GM12878 (cell line): ENCODE measurements around the gene PRR9. TPM values are rescaled to one million over a fixed set of nuclear protein-coding genes. Genes with fewer than 3 reads are reported as not detected.

ENCODE experiments used
- ATAC-seq: fragments of 200-7000 bp; cut with Tn5 transposase; 3 replicates; pipeline ENCODE4 v1.9.1; 2020; ENCODE audit warnings: mild to moderate bottlenecking, moderate library complexity
- BruUV-seq: library from RNA; stranded (reverse); fragments of 400-500 nt; replicated peaks from 2 replicates; lab custom pipeline; 2021; lab: Mats Ljungman, UMichigan
- CTCF ChIA-PET: fragments of 300-600 bp; sonication (Branson Sonifier 250); formaldehyde crosslinking; extraction: SDS; loops from one replicate; lab custom pipeline; 2021; ENCODE audit warnings: inconsistent platforms; lab: Yijun Ruan, JAX
- POLR2A ChIA-PET: fragments of 350-600 bp; formaldehyde crosslinking; extraction: SDS; loops from one replicate; lab custom pipeline; 2021; ENCODE audit warnings: inconsistent platforms; lab: Charles Lee
- RAD21 ChIA-PET: fragments of 300-600 bp; sonication (Branson Sonifier 250); formaldehyde crosslinking; loops from one replicate; lab custom pipeline; 2023; ENCODE audit warnings: antibody characterized with exemption; ENCODE audit not compliant: unreplicated experiment; lab: Charles Lee
- SMC1A ChIA-PET: fragments of 300-600 bp; sonication (Branson Sonifier 250); formaldehyde crosslinking; loops from one replicate; lab custom pipeline; 2023; ENCODE audit not compliant: unreplicated experiment, uncharacterized antibody; lab: Charles Lee
- DNase-seq: peaks from one replicate; pipeline ENCODE4 v3.0.0-alpha.2; 2011; ENCODE audit warnings: low read depth, low spot score
- FAIRE-seq: peaks from 3 replicates; lab custom pipeline; 2011; peaks lifted over from hg19 to GRCh38; lab: Jason Lieb, UNC
- H2AFZ ChIP-seq: 2 replicates; pipeline ENCODE4 v1.6.0; 2011; ENCODE audit warnings: low read depth, low read length, control low read depth; ENCODE audit not compliant: control insufficient read depth
- H3K27ac ChIP-seq: 2 replicates; pipeline ENCODE4 v1.5.1; 2011; ENCODE audit warnings: control low read depth; ENCODE audit not compliant: control insufficient read depth, insufficient read depth
- H3K27me3 ChIP-seq, 2 experiments: replicated peaks in 1 of 2; 2 replicates each; pipeline versions ENCODE4 v1.6.0 to v1.6.1; 2011; ENCODE audit warnings: low read length in 1 of 2; ENCODE audit not compliant: control insufficient read depth in 2 of 2, insufficient read depth in 2 of 2
- H3K36me3 ChIP-seq, 2 experiments: 2 replicates each; pipeline ENCODE4 v1.5.1; 2011; ENCODE audit warnings: low read length in 1 of 2; ENCODE audit not compliant: control insufficient read depth in 2 of 2, insufficient read depth in 2 of 2
- H3K4me1 ChIP-seq: 2 replicates; pipeline ENCODE4 v1.6.1; 2011; ENCODE audit warnings: mild to moderate bottlenecking, low read length, moderate library complexity, mixed read lengths; ENCODE audit not compliant: control insufficient read depth, insufficient read depth
- H3K4me2 ChIP-seq: 2 replicates; pipeline ENCODE4 v1.6.0; 2011; ENCODE audit warnings: control low read depth; ENCODE audit not compliant: control insufficient read depth, insufficient read depth
- H3K4me3 ChIP-seq: fragments of 200-600 bp; sonication (generic); 2 replicates; pipeline ENCODE4 v1.5.1; 2016
- H3K79me2 ChIP-seq: 2 replicates; pipeline ENCODE4 v1.6.0; 2011; ENCODE audit warnings: low read length; ENCODE audit not compliant: control insufficient read depth, insufficient read depth
- H3K9ac ChIP-seq: 2 replicates; pipeline ENCODE4 v1.8.0; 2011; ENCODE audit warnings: low read length, control low read depth, mixed read lengths; ENCODE audit not compliant: control insufficient read depth, insufficient read depth
- H3K9me3 ChIP-seq: replicated peaks from 3 replicates; pipeline ENCODE4 v1.5.1; 2011; ENCODE audit warnings: mild to moderate bottlenecking, low read length; ENCODE audit not compliant: control insufficient read depth, insufficient read depth
- H4K20me1 ChIP-seq: 2 replicates; pipeline ENCODE4 v1.6.0; 2011; ENCODE audit not compliant: control insufficient read depth, insufficient read depth
- CBX3 ChIP-seq: fragments of 200-600 bp; sonication (generic); IDR thresholded peaks from 2 replicates; pipeline ENCODE4 v1.6.1; 2016; ENCODE audit warnings: low read depth, borderline replicate concordance
- EED ChIP-seq: sonication (generic); IDR thresholded peaks from 2 replicates; pipeline ENCODE4 v1.6.1; 2016; ENCODE audit warnings: antibody characterized with exemption, low read depth
- ETV6 ChIP-seq, 2 experiments: fragments of 450-650 bp in 1 of 2; IDR thresholded peaks in 1 of 2; conservative IDR thresholded peaks in 1 of 2; 2 replicates each; pipeline ENCODE4 v1.6.1; 2014; ENCODE audit warnings: antibody characterized with exemption in 1 of 2, borderline replicate concordance in 1 of 2, low read depth in 1 of 2, mild to moderate bottlenecking in 1 of 2, moderate library complexity in 1 of 2
- EZH2 ChIP-seq: IDR thresholded peaks from 2 replicates; pipeline ENCODE4 v1.6.1; 2012; ENCODE audit warnings: low read depth, mild to moderate bottlenecking, control low read depth, inconsistent platforms, low read length, borderline replicate concordance; ENCODE audit not compliant: control insufficient read depth
- HDAC2 ChIP-seq: fragments of 200-600 bp; sonication (generic); IDR thresholded peaks from 2 replicates; pipeline ENCODE4 v1.6.1; 2017
- IRF4 ChIP-seq: IDR thresholded peaks from 2 replicates; pipeline ENCODE4 v1.6.1; 2011; ENCODE audit warnings: low read depth, low read length
- KDM1A ChIP-seq: fragments of 200-600 bp; sonication (generic); IDR thresholded peaks from 2 replicates; pipeline ENCODE4 v1.6.1; 2016; ENCODE audit warnings: borderline replicate concordance
- KLF5 ChIP-seq: fragments of 450-650 bp; IDR thresholded peaks from 2 replicates; pipeline ENCODE4 v1.6.1; 2014; ENCODE audit warnings: mild to moderate bottlenecking; ENCODE audit not compliant: partially characterized antibody
- NFYA ChIP-seq: IDR thresholded peaks from 2 replicates; pipeline ENCODE4 v1.6.1; 2011; ENCODE audit warnings: low read depth, mild to moderate bottlenecking, low read length, improper control_type of control experiment, borderline replicate concordance
- RAD21 ChIP-seq: IDR thresholded peaks from 2 replicates; pipeline ENCODE4 v1.6.1; 2011; ENCODE audit warnings: mild to moderate bottlenecking, low read depth, low read length, moderate library complexity; ENCODE audit not compliant: insufficient read depth
- RELA ChIP-seq: fragments of 450-650 bp; IDR thresholded peaks from 2 replicates; pipeline ENCODE4 v1.8.0; 2014; ENCODE audit warnings: borderline replicate concordance; ENCODE audit not compliant: partially characterized antibody
- SIX5 ChIP-seq: IDR thresholded peaks from 2 replicates; pipeline ENCODE4 v1.6.1; 2011; ENCODE audit warnings: mild to moderate bottlenecking, low read depth, low read length, moderate library complexity; ENCODE audit not compliant: severe bottlenecking
- SMC3 ChIP-seq: IDR thresholded peaks from 2 replicates; pipeline ENCODE4 v1.6.1; 2011; ENCODE audit warnings: low read length, improper control_type of control experiment, borderline replicate concordance
- whole genome bisulfite sequencing: methylation state at CpG from one replicate; pipeline ENCODE4 v1.1.6; 2016; ENCODE audit warnings: low lambda C conversion rate; ENCODE audit not compliant: insufficient replicate concordance, insufficient coverage; ENCODE audit errors: missing lambda C conversion rate; 5-methylcytosine and 5-hydroxymethylcytosine counted together
- in situ Hi-C: fragments of 300-500 bp; cut with MboI; formaldehyde crosslinking; loops from 9 replicates; pipeline ENCODE4 v1.14.3; 2018; ENCODE audit warnings: mixed read lengths
- intact Hi-C: fragments of 100-400 bp; cut with micrococcal nuclease; formaldehyde crosslinking; loops from one replicate; pipeline ENCODE4 v1.14.2; 2022; ENCODE audit not compliant: unreplicated experiment
- polyA plus RNA-seq, 11 experiments: library from polyadenylated mRNA; depleted of rRNA in 4 of 11; unstranded in 6 of 11; stranded (reverse) in 5 of 11; fragments of >200 nt; fragmentation: Nextera tagmentation in 4 of 11; fragmentation: Illumina TruSeq in 1 of 11; extraction: Ambion mirVana in 4 of 11; extraction: Trizol in 1 of 11; gene quantifications; 1 replicate in 1 of 11; 2 replicates in 10 of 11; pipeline versions ENCODE4 v1.2.1 to v1.2.3, GENCODE V29; 2011 to 2016; ENCODE audit warnings: inconsistent platforms in 2 of 11, missing spikeins in 2 of 11, low read depth in 1 of 11
- total RNA-seq, 4 experiments: library from RNA; depleted of rRNA in 3 of 4; stranded (reverse); fragments of >200 nt in 3 of 4; fragmentation: Illumina TruSeq in 1 of 4; extraction: Trizol in 1 of 4; gene quantifications; 2 replicates each; pipeline versions ENCODE4 v1.2.1 to v1.2.3, GENCODE V29; 2013 to 2021
- TF ChIP-seq, protein P1 (sequence below): IDR thresholded peaks from 2 replicates; pipeline ENCODE4 v1.6.1; 2012; ENCODE audit warnings: low read depth, low read length, improper control_type of control experiment
- TF ChIP-seq, protein P2 (sequence below): fragments of 150-350 bp; IDR thresholded peaks from 2 replicates; pipeline ENCODE4 v1.6.1; 2014; ENCODE audit warnings: mild to moderate bottlenecking, low read depth, low read length
- TF ChIP-seq, protein P3 (sequence below), 3 experiments: IDR thresholded peaks in 2 of 3; conservative IDR thresholded peaks in 1 of 3; 2 replicates each; pipeline ENCODE4 v1.5.1; 2011; ENCODE audit warnings: low read depth in 3 of 3, low read length in 3 of 3, mild to moderate bottlenecking in 3 of 3, control low read depth in 2 of 3, moderate library complexity in 2 of 3, inconsistent platforms in 1 of 3, mixed read lengths in 1 of 3; ENCODE audit not compliant: control insufficient read depth in 2 of 3, insufficient read depth in 1 of 3; ENCODE audit errors: extremely low read depth in 1 of 3
- TF ChIP-seq, protein P4 (sequence below): fragments of 450-650 bp; IDR thresholded peaks from 2 replicates; pipeline ENCODE4 v1.6.1; 2017; ENCODE audit warnings: low read depth, mild to moderate bottlenecking, moderate library complexity
- TF ChIP-seq, protein P5 (sequence below): IDR thresholded peaks from 2 replicates; pipeline ENCODE4 v1.6.1; 2011; ENCODE audit warnings: low read depth, mild to moderate bottlenecking, low read length, moderate library complexity, borderline replicate concordance; ENCODE audit errors: extremely low read depth

PRR9 gene
- total and polyA plus RNA-seq, 10 of the 15 experiments (the other 5 are each of a cell fraction or from before 2014, with no cell fraction given), result not detected

DNA sequence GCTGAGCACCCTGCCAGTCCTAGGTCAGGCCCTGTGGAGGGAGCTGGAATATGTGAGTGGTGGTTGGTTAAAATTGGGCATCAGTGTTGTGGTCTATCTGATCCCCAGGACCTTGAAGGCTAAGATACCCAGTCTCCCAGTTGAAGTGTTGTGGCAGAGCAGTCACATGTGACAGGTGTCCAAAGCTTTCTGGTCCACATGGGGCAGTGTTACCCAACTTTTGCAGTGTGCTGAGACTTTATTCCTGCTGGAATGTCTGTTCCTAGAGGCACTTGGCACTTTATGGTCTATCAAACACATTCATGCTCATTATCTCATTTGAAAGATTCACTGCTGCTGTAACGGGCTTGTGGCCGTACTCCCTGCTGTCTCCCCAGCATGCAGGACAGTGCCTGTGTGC is 21.1 kb downstream of the PRR9 start:
- no peak overlapping the region for H3K4me3 ChIP-seq
- H3K27ac ChIP-seq, result no peak overlapping the region
- H3K9me3 ChIP-seq, result no peaks in the 10 kb centered on the region
- ChIA-PET RAD21 (interaction anchor here (1.2 to 1.6 kb wide), 4 partner anchors 24 to 369 kb away, joined by 3 to 5 read pairs (median 3); no protein-coding TSS in a partner anchor), POLR2A (no interaction called here), CTCF (interaction anchor here (0.6 to 3.2 kb wide), 10 partner anchors 9 to 105 kb away, joined by 3 to 20 read pairs (median 6); no protein-coding TSS in a partner anchor), SMC1A (interaction anchor here (0.7 to 1.6 kb wide), 6 partner anchors 10 to 50 kb away, joined by 3 to 6 read pairs (median 4); no protein-coding TSS in a partner anchor)
- no peak for FAIRE-seq
- no peaks in the 10 kb centered on the region for H3K79me2 ChIP-seq
- no TSS peak for BruUV-seq
- in situ Hi-C loops (no loop called here), intact Hi-C loops (loop anchor here (1.0 kb wide), 1 partner anchor 40 kb away; no protein-coding TSS in a partner anchor)
- TF ChIP-seq NFYA, result no peak
- TF ChIP-seq, protein P1, sequence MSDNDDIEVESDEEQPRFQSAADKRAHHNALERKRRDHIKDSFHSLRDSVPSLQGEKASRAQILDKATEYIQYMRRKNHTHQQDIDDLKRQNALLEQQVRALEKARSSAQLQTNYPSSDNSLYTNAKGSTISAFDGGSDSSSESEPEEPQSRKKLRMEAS, result no peak
- no peak for TF ChIP-seq EZH2
- TF ChIP-seq, protein P2, sequence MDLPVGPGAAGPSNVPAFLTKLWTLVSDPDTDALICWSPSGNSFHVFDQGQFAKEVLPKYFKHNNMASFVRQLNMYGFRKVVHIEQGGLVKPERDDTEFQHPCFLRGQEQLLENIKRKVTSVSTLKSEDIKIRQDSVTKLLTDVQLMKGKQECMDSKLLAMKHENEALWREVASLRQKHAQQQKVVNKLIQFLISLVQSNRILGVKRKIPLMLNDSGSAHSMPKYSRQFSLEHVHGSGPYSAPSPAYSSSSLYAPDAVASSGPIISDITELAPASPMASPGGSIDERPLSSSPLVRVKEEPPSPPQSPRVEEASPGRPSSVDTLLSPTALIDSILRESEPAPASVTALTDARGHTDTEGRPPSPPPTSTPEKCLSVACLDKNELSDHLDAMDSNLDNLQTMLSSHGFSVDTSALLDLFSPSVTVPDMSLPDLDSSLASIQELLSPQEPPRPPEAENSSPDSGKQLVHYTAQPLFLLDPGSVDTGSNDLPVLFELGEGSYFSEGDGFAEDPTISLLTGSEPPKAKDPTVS, result no peak
- no peak for TF ChIP-seq HDAC2
- no peak for TF ChIP-seq SIX5
- TF ChIP-seq, protein P3, sequence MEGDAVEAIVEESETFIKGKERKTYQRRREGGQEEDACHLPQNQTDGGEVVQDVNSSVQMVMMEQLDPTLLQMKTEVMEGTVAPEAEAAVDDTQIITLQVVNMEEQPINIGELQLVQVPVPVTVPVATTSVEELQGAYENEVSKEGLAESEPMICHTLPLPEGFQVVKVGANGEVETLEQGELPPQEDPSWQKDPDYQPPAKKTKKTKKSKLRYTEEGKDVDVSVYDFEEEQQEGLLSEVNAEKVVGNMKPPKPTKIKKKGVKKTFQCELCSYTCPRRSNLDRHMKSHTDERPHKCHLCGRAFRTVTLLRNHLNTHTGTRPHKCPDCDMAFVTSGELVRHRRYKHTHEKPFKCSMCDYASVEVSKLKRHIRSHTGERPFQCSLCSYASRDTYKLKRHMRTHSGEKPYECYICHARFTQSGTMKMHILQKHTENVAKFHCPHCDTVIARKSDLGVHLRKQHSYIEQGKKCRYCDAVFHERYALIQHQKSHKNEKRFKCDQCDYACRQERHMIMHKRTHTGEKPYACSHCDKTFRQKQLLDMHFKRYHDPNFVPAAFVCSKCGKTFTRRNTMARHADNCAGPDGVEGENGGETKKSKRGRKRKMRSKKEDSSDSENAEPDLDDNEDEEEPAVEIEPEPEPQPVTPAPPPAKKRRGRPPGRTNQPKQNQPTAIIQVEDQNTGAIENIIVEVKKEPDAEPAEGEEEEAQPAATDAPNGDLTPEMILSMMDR (IDR thresholded peaks at IDR 0.05 in 2 of 3, conservative IDR thresholded peaks at IDR 0.05 in 1 of 3; ENCODE audit: control insufficient read depth in 2 of 3, extremely low read depth in 1 of 3, insufficient read depth in 1 of 3, low read depth in 3 of 3, low read length in 3 of 3), result peak; percentile 24 to 42 (median 31); a peak in 5 of 6 replicates
- TF ChIP-seq EED, result no peak
- TF ChIP-seq, protein P4, sequence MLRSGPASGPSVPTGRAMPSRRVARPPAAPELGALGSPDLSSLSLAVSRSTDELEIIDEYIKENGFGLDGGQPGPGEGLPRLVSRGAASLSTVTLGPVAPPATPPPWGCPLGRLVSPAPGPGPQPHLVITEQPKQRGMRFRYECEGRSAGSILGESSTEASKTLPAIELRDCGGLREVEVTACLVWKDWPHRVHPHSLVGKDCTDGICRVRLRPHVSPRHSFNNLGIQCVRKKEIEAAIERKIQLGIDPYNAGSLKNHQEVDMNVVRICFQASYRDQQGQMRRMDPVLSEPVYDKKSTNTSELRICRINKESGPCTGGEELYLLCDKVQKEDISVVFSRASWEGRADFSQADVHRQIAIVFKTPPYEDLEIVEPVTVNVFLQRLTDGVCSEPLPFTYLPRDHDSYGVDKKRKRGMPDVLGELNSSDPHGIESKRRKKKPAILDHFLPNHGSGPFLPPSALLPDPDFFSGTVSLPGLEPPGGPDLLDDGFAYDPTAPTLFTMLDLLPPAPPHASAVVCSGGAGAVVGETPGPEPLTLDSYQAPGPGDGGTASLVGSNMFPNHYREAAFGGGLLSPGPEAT, result no peak
- TF ChIP-seq SMC3, result peak; percentile 19; the same call in 1 of the 2 replicates
- no peak for TF ChIP-seq KDM1A
- TF ChIP-seq IRF4, result no peak
- TF ChIP-seq ETV6 (conservative IDR thresholded peaks at IDR 0.05 in 1 of 2, IDR thresholded peaks at IDR 0.05 in 1 of 2; ENCODE audit: borderline replicate concordance in 1 of 2, low read depth in 1 of 2), result no peak
- no peak for TF ChIP-seq RELA
- no peak for TF ChIP-seq KLF5
- TF ChIP-seq CBX3, result no peak
- TF ChIP-seq RAD21, result peak; percentile 36
- TF ChIP-seq, protein P5, sequence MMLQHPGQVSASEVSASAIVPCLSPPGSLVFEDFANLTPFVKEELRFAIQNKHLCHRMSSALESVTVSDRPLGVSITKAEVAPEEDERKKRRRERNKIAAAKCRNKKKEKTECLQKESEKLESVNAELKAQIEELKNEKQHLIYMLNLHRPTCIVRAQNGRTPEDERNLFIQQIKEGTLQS, result no peak
- 36% methylated on average over 2 of the region's 2 CpGs for whole genome bisulfite sequencing
- H3K9ac ChIP-seq, result no peak overlapping the region
- no peaks in the 10 kb centered on the region for H4K20me1 ChIP-seq
- no peaks in the 10 kb centered on the region for H3K36me3 ChIP-seq
- H3K27me3 ChIP-seq, result no peaks in the 10 kb centered on the region; a peak in 2 of 4 replicates
- ATAC-seq, result peak; percentile 68
- no peaks in the 10 kb centered on the region for H3K4me1 ChIP-seq
- no peak overlapping the region for H3K4me2 ChIP-seq
- no peak for DNase-seq
- no peak overlapping the region for H2AFZ ChIP-seq
